Effector CD8-positive, alpha-beta T cell (primary cell): ENCODE data around the gene AKNA.

Experiments
- DNase-seq: peaks from one replicate; lab custom pipeline; 2025; lab: John Stamatoyannopoulos, UW

The AKNA gene

DNA sequence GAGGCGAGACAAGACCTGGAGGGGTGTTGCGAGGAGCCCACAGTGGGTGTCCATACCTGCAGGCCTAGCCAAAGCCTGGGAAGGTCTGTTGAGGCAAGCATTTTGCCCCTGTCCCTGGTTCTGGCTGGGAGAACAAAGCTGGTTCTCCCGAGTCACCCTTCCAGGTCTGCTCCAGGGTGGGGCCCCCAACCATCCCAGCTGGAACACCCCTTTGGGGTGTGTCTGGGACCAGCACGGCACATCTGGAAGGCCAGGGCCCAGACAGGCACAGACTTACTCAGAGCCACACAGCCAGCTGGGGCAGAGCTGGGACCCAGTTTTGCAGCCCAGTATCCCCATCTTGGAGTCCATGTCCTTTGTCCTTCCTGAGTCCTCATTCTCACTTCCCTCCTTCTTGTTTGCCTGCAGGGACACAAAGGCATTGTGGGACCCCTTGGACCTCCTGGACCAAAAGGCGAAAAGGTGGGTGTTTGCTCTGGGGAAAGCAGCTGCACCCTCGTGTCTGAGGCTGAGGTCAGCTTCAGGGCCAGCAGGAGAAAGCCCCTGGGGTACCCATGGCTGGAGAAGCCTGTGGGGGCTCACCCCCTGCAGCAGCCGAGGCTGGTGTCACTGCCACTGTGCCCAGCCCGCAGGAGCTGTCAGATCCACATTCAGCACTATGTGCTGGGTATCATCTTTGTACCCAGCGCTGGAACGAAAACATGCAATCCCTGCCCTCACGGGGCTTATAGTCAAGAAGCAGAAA lies 103.3 kb downstream of the AKNA start:
- DNase-seq = no peak
